ENCODE data around the gene SPSB4.

DNA sequence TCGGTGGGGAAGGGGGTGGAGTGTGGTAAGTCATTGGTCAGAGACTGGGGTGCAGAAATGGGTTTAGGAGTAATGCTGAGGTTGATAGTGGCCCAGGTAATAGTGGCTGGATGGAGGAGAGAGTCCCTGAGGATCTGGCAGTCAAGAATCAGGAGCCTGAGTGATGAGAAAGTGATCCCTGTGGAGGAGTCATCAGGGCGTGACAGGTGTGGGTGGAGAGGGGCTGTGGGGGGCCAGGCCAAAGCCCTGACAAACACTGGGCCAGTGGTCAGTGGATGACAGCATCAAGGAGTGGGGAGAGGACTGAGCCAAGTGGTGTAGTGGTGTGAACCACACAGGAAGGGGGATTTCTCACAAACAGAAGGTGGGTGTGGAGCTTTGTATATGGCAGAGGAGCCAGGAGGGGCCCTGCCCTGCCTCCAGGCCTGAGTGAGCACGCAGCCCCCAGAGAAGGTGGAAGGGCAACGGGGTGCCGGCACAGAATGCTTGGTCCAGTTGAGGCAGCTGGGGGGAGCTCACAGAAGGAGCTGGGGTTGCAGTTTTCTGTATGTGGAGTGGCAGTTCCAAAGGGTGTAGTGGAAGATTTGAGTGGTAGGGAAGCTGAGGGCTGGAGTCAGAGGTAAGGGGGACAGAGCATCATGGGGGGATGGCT, 77.1 kb downstream of the SPSB4 start:
- TF ChIP-seq TGIF2 (CRISPR knock-in tag; IDR thresholded peaks at IDR 0.05) (no peak), JUNB (CRISPR knock-in tag; conservative IDR thresholded peaks at IDR 0.05) (no peak), ZBTB17 (CRISPR knock-in tag; IDR thresholded peaks at IDR 0.05) (no peak), ZNF174 (CRISPR knock-in tag; IDR thresholded peaks at IDR 0.05) (no peak), ZNF75A (CRISPR knock-in tag; IDR thresholded peaks at IDR 0.05) (no peak), MTA1 (IDR thresholded peaks at IDR 0.05; ENCODE audit: borderline replicate concordance) (no peak), SIN3A (IDR thresholded peaks at IDR 0.05; ENCODE audit: borderline replicate concordance in 2 of 2, control insufficient read depth in 1 of 2, low read depth in 2 of 2, low read length in 2 of 2) (no peak), MYC (IDR thresholded peaks at IDR 0.05; ENCODE audit: low read depth, low read length) (no peak), MYC (CRISPR knock-in tag; IDR thresholded peaks at IDR 0.05; ENCODE audit: borderline replicate concordance, low read depth) (no peak), HMGN3 (IDR thresholded peaks at IDR 0.05; ENCODE audit: borderline replicate concordance, extremely low read depth, insufficient read length, low read depth, low read length) (no peak)
- TF ChIP-seq, protein P1, sequence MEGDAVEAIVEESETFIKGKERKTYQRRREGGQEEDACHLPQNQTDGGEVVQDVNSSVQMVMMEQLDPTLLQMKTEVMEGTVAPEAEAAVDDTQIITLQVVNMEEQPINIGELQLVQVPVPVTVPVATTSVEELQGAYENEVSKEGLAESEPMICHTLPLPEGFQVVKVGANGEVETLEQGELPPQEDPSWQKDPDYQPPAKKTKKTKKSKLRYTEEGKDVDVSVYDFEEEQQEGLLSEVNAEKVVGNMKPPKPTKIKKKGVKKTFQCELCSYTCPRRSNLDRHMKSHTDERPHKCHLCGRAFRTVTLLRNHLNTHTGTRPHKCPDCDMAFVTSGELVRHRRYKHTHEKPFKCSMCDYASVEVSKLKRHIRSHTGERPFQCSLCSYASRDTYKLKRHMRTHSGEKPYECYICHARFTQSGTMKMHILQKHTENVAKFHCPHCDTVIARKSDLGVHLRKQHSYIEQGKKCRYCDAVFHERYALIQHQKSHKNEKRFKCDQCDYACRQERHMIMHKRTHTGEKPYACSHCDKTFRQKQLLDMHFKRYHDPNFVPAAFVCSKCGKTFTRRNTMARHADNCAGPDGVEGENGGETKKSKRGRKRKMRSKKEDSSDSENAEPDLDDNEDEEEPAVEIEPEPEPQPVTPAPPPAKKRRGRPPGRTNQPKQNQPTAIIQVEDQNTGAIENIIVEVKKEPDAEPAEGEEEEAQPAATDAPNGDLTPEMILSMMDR (IDR thresholded peaks at IDR 0.05 in 2 of 3, conservative IDR thresholded peaks at IDR 0.05 in 1 of 3; ENCODE audit: insufficient read depth in 2 of 3, low read depth in 1 of 3, low read length in 3 of 3), result no peak
- TF ChIP-seq, protein P2, sequence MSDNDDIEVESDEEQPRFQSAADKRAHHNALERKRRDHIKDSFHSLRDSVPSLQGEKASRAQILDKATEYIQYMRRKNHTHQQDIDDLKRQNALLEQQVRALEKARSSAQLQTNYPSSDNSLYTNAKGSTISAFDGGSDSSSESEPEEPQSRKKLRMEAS (CRISPR knock-in tag; IDR thresholded peaks at IDR 0.05), result no peak
- TF ChIP-seq, protein P3, sequence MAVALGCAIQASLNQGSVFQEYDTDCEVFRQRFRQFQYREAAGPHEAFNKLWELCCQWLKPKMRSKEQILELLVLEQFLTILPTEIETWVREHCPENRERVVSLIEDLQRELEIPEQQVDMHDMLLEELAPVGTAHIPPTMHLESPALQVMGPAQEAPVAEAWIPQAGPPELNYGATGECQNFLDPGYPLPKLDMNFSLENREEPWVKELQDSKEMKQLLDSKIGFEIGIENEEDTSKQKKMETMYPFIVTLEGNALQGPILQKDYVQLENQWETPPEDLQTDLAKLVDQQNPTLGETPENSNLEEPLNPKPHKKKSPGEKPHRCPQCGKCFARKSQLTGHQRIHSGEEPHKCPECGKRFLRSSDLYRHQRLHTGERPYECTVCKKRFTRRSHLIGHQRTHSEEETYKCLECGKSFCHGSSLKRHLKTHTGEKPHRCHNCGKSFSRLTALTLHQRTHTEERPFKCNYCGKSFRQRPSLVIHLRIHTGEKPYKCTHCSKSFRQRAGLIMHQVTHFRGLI (CRISPR knock-in tag; IDR thresholded peaks at IDR 0.05), result no peak
- TF ChIP-seq, protein P4, sequence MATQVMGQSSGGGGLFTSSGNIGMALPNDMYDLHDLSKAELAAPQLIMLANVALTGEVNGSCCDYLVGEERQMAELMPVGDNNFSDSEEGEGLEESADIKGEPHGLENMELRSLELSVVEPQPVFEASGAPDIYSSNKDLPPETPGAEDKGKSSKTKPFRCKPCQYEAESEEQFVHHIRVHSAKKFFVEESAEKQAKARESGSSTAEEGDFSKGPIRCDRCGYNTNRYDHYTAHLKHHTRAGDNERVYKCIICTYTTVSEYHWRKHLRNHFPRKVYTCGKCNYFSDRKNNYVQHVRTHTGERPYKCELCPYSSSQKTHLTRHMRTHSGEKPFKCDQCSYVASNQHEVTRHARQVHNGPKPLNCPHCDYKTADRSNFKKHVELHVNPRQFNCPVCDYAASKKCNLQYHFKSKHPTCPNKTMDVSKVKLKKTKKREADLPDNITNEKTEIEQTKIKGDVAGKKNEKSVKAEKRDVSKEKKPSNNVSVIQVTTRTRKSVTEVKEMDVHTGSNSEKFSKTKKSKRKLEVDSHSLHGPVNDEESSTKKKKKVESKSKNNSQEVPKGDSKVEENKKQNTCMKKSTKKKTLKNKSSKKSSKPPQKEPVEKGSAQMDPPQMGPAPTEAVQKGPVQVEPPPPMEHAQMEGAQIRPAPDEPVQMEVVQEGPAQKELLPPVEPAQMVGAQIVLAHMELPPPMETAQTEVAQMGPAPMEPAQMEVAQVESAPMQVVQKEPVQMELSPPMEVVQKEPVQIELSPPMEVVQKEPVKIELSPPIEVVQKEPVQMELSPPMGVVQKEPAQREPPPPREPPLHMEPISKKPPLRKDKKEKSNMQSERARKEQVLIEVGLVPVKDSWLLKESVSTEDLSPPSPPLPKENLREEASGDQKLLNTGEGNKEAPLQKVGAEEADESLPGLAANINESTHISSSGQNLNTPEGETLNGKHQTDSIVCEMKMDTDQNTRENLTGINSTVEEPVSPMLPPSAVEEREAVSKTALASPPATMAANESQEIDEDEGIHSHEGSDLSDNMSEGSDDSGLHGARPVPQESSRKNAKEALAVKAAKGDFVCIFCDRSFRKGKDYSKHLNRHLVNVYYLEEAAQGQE (IDR thresholded peaks at IDR 0.05; ENCODE audit: borderline replicate concordance), result no peak
- TF ChIP-seq, protein P4 (CRISPR knock-in tag; IDR thresholded peaks at IDR 0.05; ENCODE audit: low read depth), result no peak
